ENCODE data around the gene RGS14.

The RGS14 gene

GRCh38 chr5:177362610-177363507 is 5.1 kb downstream of the RGS14 start:
- no peak for TF ChIP-seq CTCF (IDR thresholded peaks at IDR 0.05; ENCODE audit: low read depth, low read length)
- peak overlapping the region; percentile 44 for H3K4me3 ChIP-seq (ENCODE audit: low read depth, low read length)

- TF ChIP-seq CTCF (IDR thresholded peaks at IDR 0.05; ENCODE audit: low read depth, low read length) = no peak
- H3K4me3 ChIP-seq (ENCODE audit: low read depth, low read length) = peak overlapping the region; percentile 44
Observed at GRCh38 chr5:177363565-177363964, 5.8 kb downstream of the RGS14 start.

GRCh38 chr5:177364159-177364962 is 6.6 kb downstream of the RGS14 start:
- H3K4me3 ChIP-seq (ENCODE audit: low read depth, low read length) = no peak overlapping the region
- TF ChIP-seq CTCF (IDR thresholded peaks at IDR 0.05; ENCODE audit: low read depth, low read length) = no peak

GRCh38 chr5:177365845-177366527 is 8.3 kb downstream of the RGS14 start:
- no peak for TF ChIP-seq CTCF (IDR thresholded peaks at IDR 0.05; ENCODE audit: low read depth, low read length)
- H3K4me3 ChIP-seq (ENCODE audit: low read depth, low read length) = no peak overlapping the region

- H3K4me3 ChIP-seq (ENCODE audit: low read depth, low read length) = peak overlapping the region; percentile 40
Observed at GRCh38 chr5:177366528-177367322, 9.0 kb downstream of the RGS14 start.

More at GRCh38 chr5:177366528-177367322, 9.0 kb downstream of the RGS14 start:
- no peak for TF ChIP-seq CTCF (IDR thresholded peaks at IDR 0.05; ENCODE audit: low read depth, low read length)
